Lower leg skin (tissue), 4 donors: ENCODE results near the gene CYRIA. TPM values are rescaled to one million over a fixed set of nuclear protein-coding genes. Genes with fewer than 3 reads are reported as not detected.

Experiments used
- DNase-seq, 2 donors: peaks; one replicate each; pipeline ENCODE4 v3.0.0-alpha.2; 2019; ENCODE audit warnings: low spot score in 2 of 2
- H3K4me3 ChIP-seq: fragments of 200-600 bp; sonication (generic); 2 replicates; pipeline ENCODE4 v1.5.1; 2017; ENCODE audit warnings: mild to moderate bottlenecking, low read depth; ENCODE audit not compliant: poor library complexity, severe bottlenecking
- POLR2A ChIP-seq, 2 donors: fragments of 450-650 bp; IDR thresholded peaks; one replicate each; pipeline ENCODE4 v1.6.1; 2016 to 2017; ENCODE audit warnings: antibody characterized with exemption in 2 of 2, mild to moderate bottlenecking in 1 of 2, moderate library complexity in 1 of 2
- WGBS, 2 donors: methylation state at CpG; one replicate each; pipeline ENCODE4 v1.1.5; 2018; 5-methylcytosine and 5-hydroxymethylcytosine counted together
- intact Hi-C: fragments of 100-400 bp; cut with DNase I; formaldehyde crosslinking; loops from one replicate; pipeline ENCODE4 v1.15.0; 2023; ENCODE audit warnings: low total_unique reads
- total RNA-seq, 4 donors: library from RNA; depleted of rRNA; stranded (reverse); fragments of >200 nt; gene quantifications; one replicate each; pipeline ENCODE4 v1.1.0, GENCODE V29; 2016
- TF ChIP-seq, protein P1 (sequence below), 3 donors: fragments of 450-650 bp; IDR thresholded peaks; one replicate each; pipeline ENCODE4 v1.5.1; 2016; ENCODE audit warnings: antibody characterized with exemption in 3 of 3, mild to moderate bottlenecking in 3 of 3, moderate library complexity in 2 of 3

CYRIA gene
- total RNA-seq, 4 donors from 2014 or later = 0.80 to 5.5 (median 1.6) TPM

GRCh38 chr2:16625201-16625729 lies 40.4 kb downstream of the CYRIA start:
- intact Hi-C loops = no loop called here
- DNase-seq = peak; percentile 46 to 84
- H3K4me3 ChIP-seq = no peak overlapping the region
- 56% methylated on average over 5 of the region's 5 CpGs for WGBS, 2 donors
- TF ChIP-seq, protein P1, sequence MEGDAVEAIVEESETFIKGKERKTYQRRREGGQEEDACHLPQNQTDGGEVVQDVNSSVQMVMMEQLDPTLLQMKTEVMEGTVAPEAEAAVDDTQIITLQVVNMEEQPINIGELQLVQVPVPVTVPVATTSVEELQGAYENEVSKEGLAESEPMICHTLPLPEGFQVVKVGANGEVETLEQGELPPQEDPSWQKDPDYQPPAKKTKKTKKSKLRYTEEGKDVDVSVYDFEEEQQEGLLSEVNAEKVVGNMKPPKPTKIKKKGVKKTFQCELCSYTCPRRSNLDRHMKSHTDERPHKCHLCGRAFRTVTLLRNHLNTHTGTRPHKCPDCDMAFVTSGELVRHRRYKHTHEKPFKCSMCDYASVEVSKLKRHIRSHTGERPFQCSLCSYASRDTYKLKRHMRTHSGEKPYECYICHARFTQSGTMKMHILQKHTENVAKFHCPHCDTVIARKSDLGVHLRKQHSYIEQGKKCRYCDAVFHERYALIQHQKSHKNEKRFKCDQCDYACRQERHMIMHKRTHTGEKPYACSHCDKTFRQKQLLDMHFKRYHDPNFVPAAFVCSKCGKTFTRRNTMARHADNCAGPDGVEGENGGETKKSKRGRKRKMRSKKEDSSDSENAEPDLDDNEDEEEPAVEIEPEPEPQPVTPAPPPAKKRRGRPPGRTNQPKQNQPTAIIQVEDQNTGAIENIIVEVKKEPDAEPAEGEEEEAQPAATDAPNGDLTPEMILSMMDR (IDR thresholded peaks at IDR 0.05) = no peak
- no peak for TF ChIP-seq POLR2A (IDR thresholded peaks at IDR 0.05)

- TF ChIP-seq, protein P1 (IDR thresholded peaks at IDR 0.05) = no peak
- no peak for TF ChIP-seq POLR2A (IDR thresholded peaks at IDR 0.05)
- intact Hi-C loops = no loop called here
- no peak overlapping the region for H3K4me3 ChIP-seq
- WGBS, 2 donors = 44 to 72% methylated on average over 1 of the region's 1 CpG
- DNase-seq = peak in 1 of 2 donors; percentile 10
Measured at GRCh38 chr2:16624436-16624780, 41.2 kb downstream of the CYRIA start.

- WGBS, 2 donors = 69 to 71% methylated on average over 5 of the region's 5 CpGs
- TF ChIP-seq, protein P1 (IDR thresholded peaks at IDR 0.05) = no peak
- TF ChIP-seq POLR2A (IDR thresholded peaks at IDR 0.05) = no peak
- DNase-seq = peak in 1 of 2 donors; percentile 5
- no peak overlapping the region for H3K4me3 ChIP-seq
- intact Hi-C loops = no loop called here
Measured at GRCh38 chr2:16623564-16624435, 41.8 kb downstream of the CYRIA start.

GRCh38 chr2:16623031-16623430 lies 42.6 kb downstream of the CYRIA start:
- intact Hi-C loops = no loop called here
- DNase-seq = peak in 1 of 2 donors; percentile 7
- WGBS, 2 donors = 93 to 97% methylated on average over 6 of the region's 6 CpGs
- no peak overlapping the region for H3K4me3 ChIP-seq
- TF ChIP-seq POLR2A (IDR thresholded peaks at IDR 0.05) = no peak
- TF ChIP-seq, protein P1 (IDR thresholded peaks at IDR 0.05) = no peak

DNA sequence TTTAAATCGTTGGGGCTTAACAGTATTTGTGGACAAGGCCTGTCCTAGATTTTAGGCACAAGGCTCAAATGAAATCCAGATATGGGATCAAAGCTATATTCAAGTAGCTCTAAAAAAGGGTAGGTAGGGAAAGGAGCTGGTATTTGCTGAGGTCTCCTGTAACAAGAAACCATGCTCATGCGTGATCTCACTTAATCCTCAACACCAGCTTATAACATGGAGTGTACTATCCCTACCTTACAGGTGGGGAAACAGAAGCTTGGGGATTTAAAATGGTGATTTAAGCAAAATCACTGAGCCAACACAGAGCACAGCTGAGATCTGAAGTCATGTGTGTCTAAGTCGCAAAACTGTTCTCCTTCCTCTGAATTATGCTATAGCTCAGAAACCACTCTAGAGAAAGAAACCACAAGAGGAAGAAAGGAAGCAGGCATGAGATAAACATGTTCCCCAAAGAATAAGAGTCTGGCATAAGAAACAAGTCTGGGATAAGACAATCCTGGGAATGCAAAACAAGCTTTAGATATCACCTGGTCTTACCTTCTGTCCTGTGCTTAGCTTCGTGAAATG lies 43.1 kb downstream of the CYRIA start:
- DNase-seq = no peak
- intact Hi-C loops = no loop called here
- no peak overlapping the region for H3K4me3 ChIP-seq
- TF ChIP-seq, protein P1 (IDR thresholded peaks at IDR 0.05) = no peak
- no peak for TF ChIP-seq POLR2A (IDR thresholded peaks at IDR 0.05)
- 78 to 83% methylated on average over 4 of the region's 4 CpGs for WGBS, 2 donors
